ENCODE results near the gene ZPBP.

ZPBP gene

DNA sequence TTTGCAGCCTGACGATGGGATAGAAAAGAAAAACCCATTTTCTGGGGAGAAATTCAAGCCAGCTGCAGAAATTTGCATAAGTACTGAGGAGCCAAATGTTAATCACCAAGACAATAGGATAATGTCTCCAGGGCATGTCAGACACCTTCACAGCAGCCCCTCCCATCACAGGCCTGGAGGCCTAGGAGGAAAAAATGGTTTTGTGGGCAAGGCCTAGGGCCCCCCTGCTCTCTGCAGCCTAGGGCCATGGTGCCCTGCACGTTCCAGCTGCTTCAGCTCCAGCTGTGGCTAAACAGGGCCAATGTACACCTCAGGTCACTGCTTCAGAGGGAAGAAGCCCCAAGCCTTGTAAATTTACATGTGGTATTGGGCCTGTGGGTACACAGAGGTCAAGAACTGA lies 161.4 kb downstream of the ZPBP start:
- no peak for DNase-seq (ENCODE audit: low read depth)
- no peak overlapping the region for H3K4me3 ChIP-seq (ENCODE audit: low read depth, low read length)
- TF ChIP-seq POLR2A (IDR thresholded peaks at IDR 0.05; ENCODE audit: extremely low read depth, insufficient read length) (no peak), MYC (IDR thresholded peaks at IDR 0.05; ENCODE audit: low read depth, low read length) (no peak)
- TF ChIP-seq, protein P1, sequence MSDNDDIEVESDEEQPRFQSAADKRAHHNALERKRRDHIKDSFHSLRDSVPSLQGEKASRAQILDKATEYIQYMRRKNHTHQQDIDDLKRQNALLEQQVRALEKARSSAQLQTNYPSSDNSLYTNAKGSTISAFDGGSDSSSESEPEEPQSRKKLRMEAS (IDR thresholded peaks at IDR 0.05; ENCODE audit: low read depth, low read length) = no peak
- TF ChIP-seq, protein P2, sequence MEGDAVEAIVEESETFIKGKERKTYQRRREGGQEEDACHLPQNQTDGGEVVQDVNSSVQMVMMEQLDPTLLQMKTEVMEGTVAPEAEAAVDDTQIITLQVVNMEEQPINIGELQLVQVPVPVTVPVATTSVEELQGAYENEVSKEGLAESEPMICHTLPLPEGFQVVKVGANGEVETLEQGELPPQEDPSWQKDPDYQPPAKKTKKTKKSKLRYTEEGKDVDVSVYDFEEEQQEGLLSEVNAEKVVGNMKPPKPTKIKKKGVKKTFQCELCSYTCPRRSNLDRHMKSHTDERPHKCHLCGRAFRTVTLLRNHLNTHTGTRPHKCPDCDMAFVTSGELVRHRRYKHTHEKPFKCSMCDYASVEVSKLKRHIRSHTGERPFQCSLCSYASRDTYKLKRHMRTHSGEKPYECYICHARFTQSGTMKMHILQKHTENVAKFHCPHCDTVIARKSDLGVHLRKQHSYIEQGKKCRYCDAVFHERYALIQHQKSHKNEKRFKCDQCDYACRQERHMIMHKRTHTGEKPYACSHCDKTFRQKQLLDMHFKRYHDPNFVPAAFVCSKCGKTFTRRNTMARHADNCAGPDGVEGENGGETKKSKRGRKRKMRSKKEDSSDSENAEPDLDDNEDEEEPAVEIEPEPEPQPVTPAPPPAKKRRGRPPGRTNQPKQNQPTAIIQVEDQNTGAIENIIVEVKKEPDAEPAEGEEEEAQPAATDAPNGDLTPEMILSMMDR (IDR thresholded peaks at IDR 0.05; ENCODE audit: low read depth, low read length) = no peak

DNA sequence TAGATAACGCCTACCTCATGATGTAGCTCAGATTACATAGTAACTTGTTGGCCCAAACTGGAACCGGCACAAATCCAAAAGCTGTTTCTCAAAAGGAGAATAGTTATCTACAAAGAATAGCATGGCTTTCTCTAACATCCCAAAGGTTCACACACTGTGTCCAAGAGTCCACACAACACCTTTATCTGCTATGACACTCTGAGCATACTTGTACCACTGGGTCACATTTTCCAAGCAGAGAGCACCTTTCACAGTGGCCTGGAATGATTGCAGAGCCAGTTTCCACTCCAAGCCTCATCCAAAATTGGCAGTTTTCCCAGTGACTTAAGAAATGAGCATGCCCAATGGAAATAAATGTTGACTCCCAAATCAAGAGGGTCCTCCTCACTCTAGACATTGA lies 164.3 kb downstream of the ZPBP start:
- DNase-seq (ENCODE audit: low read depth) = no peak
- TF ChIP-seq, protein P2 (IDR thresholded peaks at IDR 0.05; ENCODE audit: low read depth, low read length) = no peak
- TF ChIP-seq MYC (IDR thresholded peaks at IDR 0.05; ENCODE audit: low read depth, low read length) (no peak), POLR2A (IDR thresholded peaks at IDR 0.05; ENCODE audit: extremely low read depth, insufficient read length) (no peak)
- TF ChIP-seq, protein P1 (IDR thresholded peaks at IDR 0.05; ENCODE audit: low read depth, low read length) = no peak
- no peak overlapping the region for H3K4me3 ChIP-seq (ENCODE audit: low read depth, low read length)

DNA sequence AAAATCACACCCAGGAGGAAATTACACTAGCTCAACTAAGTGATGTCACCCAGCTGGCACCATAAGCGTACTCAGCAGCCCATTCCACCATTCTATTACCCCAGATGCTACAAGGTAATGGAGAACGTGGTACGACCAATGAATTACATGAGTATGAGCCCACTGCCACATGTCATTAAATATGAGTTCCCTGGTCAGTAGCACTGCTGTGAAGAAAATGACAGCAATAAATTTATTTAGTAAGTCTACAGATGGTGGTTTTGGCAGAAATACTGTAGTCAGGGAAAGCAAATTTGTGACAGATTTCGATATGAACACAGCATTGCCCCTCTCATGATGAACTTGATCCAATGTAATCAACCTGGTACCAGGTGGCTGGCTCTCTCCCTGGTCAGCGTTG lies 165.4 kb downstream of the ZPBP start:
- no peak for DNase-seq (ENCODE audit: low read depth)
- TF ChIP-seq POLR2A (IDR thresholded peaks at IDR 0.05; ENCODE audit: extremely low read depth, insufficient read length) = no peak
- TF ChIP-seq, protein P1 (IDR thresholded peaks at IDR 0.05; ENCODE audit: low read depth, low read length) = no peak
- TF ChIP-seq, protein P2 (IDR thresholded peaks at IDR 0.05; ENCODE audit: low read depth, low read length) = no peak
- TF ChIP-seq MYC (IDR thresholded peaks at IDR 0.05; ENCODE audit: low read depth, low read length) = no peak

DNA sequence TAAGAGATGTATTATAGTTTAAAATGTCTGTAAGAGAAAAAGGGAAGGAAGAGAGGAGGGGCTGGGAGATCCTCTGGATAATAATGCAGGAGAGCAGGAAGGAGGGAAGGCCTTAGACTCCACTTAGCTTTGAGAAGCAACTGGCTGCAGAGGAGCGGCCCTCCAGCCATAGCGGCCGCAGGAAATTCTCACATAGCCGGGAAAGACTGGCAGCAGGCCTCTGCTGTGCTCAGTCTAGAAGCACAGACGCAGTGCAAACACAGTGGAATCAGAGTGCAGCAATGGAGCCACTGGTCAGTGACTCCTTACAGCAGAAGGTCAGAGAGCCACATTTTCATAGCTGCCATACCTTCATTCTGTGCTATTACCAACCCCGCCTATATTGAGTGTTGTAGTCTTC lies 166.3 kb downstream of the ZPBP start:
- H3K4me3 ChIP-seq (ENCODE audit: low read depth, low read length) = no peak overlapping the region
- TF ChIP-seq, protein P2 (IDR thresholded peaks at IDR 0.05; ENCODE audit: low read depth, low read length) = no peak
- TF ChIP-seq, protein P1 (IDR thresholded peaks at IDR 0.05; ENCODE audit: low read depth, low read length) = no peak
- TF ChIP-seq MYC (IDR thresholded peaks at IDR 0.05; ENCODE audit: low read depth, low read length) (no peak), POLR2A (IDR thresholded peaks at IDR 0.05; ENCODE audit: extremely low read depth, insufficient read length) (no peak)
- DNase-seq (ENCODE audit: low read depth) = no peak

More for the DNA sequence above, 165.4 kb downstream of the ZPBP start:
- H3K4me3 ChIP-seq (ENCODE audit: low read depth, low read length) = no peak overlapping the region

DNA sequence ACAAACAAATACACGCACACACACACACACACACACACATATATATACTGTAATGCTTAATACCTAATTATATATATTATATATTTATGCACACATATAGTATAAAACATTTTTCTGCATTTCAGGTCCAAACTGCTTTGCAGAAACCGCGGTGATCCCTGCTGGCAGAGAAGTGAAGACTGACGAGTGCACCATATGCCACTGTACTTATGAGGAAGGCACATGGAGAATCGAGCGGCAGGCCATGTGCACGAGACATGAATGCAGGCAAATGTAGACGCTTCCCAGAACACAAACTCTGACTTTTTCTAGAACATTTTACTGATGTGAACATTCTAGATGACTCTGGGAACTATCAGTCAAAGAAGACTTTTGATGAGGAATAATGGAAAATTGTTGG lies 181.1 kb downstream of the ZPBP start:
- TF ChIP-seq MYC (IDR thresholded peaks at IDR 0.05; ENCODE audit: low read depth, low read length) = no peak
- TF ChIP-seq, protein P1 (IDR thresholded peaks at IDR 0.05; ENCODE audit: low read depth, low read length) = no peak
- no peak for DNase-seq (ENCODE audit: low read depth)
- H3K4me3 ChIP-seq (ENCODE audit: low read depth, low read length) = no peak overlapping the region

DNA sequence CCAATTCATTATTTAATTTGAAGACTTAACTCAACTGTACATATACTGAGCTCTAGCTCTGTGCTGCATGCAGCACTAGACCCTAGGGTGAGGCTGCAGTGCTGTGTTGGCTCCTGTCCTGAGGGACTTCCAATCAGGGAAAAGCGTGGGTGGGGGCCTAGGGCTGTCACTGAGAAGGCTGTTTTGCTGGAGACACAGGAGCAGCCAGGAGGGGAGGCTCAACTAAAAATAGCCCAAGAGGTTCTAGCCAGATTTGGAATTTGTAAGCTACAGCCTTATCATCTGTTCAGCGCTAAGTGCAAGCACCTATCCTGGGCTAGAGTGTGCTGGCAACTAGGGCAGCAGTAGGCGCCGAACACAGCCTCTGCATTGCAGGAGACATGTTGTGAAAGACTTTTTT lies 198.5 kb downstream of the ZPBP start:
- no peak overlapping the region for H3K4me3 ChIP-seq (ENCODE audit: low read depth, low read length)
- no peak for DNase-seq (ENCODE audit: low read depth)
- no peak for TF ChIP-seq POLR2A (IDR thresholded peaks at IDR 0.05; ENCODE audit: extremely low read depth, insufficient read length)

DNA sequence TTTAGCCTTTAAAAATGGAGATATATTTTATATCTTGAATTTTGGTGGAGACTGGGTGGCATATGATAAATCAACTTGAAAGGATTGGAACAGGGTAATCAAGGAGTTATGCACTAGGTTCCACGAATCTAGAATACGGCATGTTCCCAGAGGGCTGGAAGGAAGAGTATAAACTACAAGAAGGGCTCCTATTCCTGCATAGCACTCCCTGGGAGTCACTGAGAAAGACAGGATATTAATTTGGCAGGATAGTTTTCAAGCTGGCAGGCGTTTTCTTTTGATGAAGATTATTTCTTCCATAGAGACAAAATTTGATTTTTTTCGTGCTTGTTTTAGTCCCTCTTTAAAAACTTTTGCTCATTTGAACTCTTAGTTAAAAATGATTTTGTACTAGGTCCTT lies 199.9 kb downstream of the ZPBP start:
- TF ChIP-seq, protein P1 (IDR thresholded peaks at IDR 0.05; ENCODE audit: low read depth, low read length) = no peak
- DNase-seq (ENCODE audit: low read depth) = no peak
- H3K4me3 ChIP-seq (ENCODE audit: low read depth, low read length) = no peak overlapping the region

All from NB4 (cell line).